GM23248 (cell line): ENCODE measurements around the gene IL24. TPM values are rescaled to one million over a fixed set of nuclear protein-coding genes. Genes with fewer than 3 reads are reported as not detected.
"Not testable (repeated sequence)": the region's sequence is repeated elsewhere in the genome, so short reads cannot be mapped to it uniquely, and the experiment has no call there.

Source experiments
- DNase-seq: peaks from one replicate; pipeline ENCODE4 v3.0.0-alpha.2; 2015
- H2AFZ ChIP-seq: fragments of 200-600 bp; sonication (generic); 2 replicates; pipeline ENCODE4 v1.6.1; 2016; ENCODE audit warnings: antibody characterized with exemption
- H3F3A ChIP-seq: fragments of 200-600 bp; sonication (generic); 2 replicates; pipeline ENCODE4 v1.6.1; 2016; ENCODE audit warnings: mild to moderate bottlenecking, antibody characterized with exemption, mixed run types; ENCODE audit not compliant: insufficient read depth
- H3K27ac ChIP-seq: fragments of 200-600 bp; sonication (generic); 2 replicates; pipeline ENCODE4 v1.5.1; 2016; ENCODE audit warnings: mild to moderate bottlenecking
- H3K27me3 ChIP-seq: fragments of 200-600 bp; sonication (generic); replicated peaks from 2 replicates; pipeline ENCODE4 v1.6.1; 2016; ENCODE audit warnings: mild to moderate bottlenecking; ENCODE audit not compliant: insufficient read depth
- H3K36me3 ChIP-seq: fragments of 200-600 bp; sonication (generic); 2 replicates; pipeline ENCODE4 v1.6.1; 2016; ENCODE audit warnings: low read depth, mild to moderate bottlenecking
- H3K4me1 ChIP-seq: fragments of 200-600 bp; sonication (generic); 2 replicates; pipeline ENCODE4 v1.6.1; 2016; ENCODE audit warnings: mild to moderate bottlenecking; ENCODE audit not compliant: insufficient read depth
- H3K4me2 ChIP-seq: fragments of 200-600 bp; sonication (generic); one replicate; pipeline ENCODE4 v1.6.1; 2016; ENCODE audit warnings: mild to moderate bottlenecking; ENCODE audit not compliant: unreplicated experiment
- H3K4me3 ChIP-seq: fragments of 200-600 bp; sonication (generic); 2 replicates; pipeline ENCODE4 v1.5.1; 2016; ENCODE audit warnings: mild to moderate bottlenecking
- H3K79me2 ChIP-seq: fragments of 200-600 bp; sonication (generic); 2 replicates; pipeline ENCODE4 v1.6.1; 2016; ENCODE audit warnings: mild to moderate bottlenecking; ENCODE audit not compliant: insufficient read depth
- H3K9ac ChIP-seq: fragments of 200-600 bp; sonication (generic); 2 replicates; pipeline ENCODE4 v1.6.1; 2016; ENCODE audit warnings: mild to moderate bottlenecking
- H3K9me2 ChIP-seq: fragments of 200-600 bp; sonication (generic); 2 replicates; pipeline ENCODE4 v1.6.1; 2016; ENCODE audit warnings: mixed run types, mild to moderate bottlenecking, moderate library complexity; ENCODE audit not compliant: insufficient read depth
- H3K9me3 ChIP-seq: fragments of 200-600 bp; sonication (generic); one replicate; pipeline ENCODE4 v1.6.1; 2017; ENCODE audit warnings: low read depth
- H4K20me1 ChIP-seq: fragments of 200-600 bp; sonication (generic); 2 replicates; pipeline ENCODE4 v1.6.0; 2016; ENCODE audit not compliant: insufficient read depth
- EZH2 ChIP-seq: fragments of 200-600 bp; sonication (generic); IDR thresholded peaks from 2 replicates; pipeline ENCODE4 v1.6.1; 2018; ENCODE audit warnings: antibody characterized with exemption, mild to moderate bottlenecking; ENCODE audit not compliant: insufficient read depth, poor library complexity, severe bottlenecking
- EZH2phosphoT487 ChIP-seq: fragments of 200-600 bp; sonication (generic); IDR thresholded peaks from 2 replicates; pipeline ENCODE4 v1.6.1; 2018; ENCODE audit warnings: antibody characterized with exemption, moderate library complexity, mild to moderate bottlenecking, low read depth; ENCODE audit not compliant: insufficient read depth
- WGBS, 2 experiments: methylation state at CpG; one replicate each; pipeline ENCODE4 v1.1.6; 2015 to 2017; ENCODE audit warnings: low lambda C conversion rate in 2 of 2, low coverage in 1 of 2; ENCODE audit errors: missing lambda C conversion rate in 2 of 2; 5-methylcytosine and 5-hydroxymethylcytosine counted together
- in situ Hi-C: fragments of 300-500 bp; cut with MboI; formaldehyde crosslinking; loops from 2 replicates; pipeline ENCODE4 v1.15.0; 2020
- polyA plus RNA-seq: library from polyadenylated mRNA; unstranded; fragments of >200 nt; fragmentation: Nextera tagmentation; extraction: Ambion mirVana; gene quantifications from 2 replicates; pipeline ENCODE4 v1.2.1, GENCODE V29; 2016
- total RNA-seq: library from RNA; depleted of rRNA; stranded (reverse); fragments of >200 nt; shearing (Covaris generic); gene quantifications from 2 replicates; pipeline ENCODE4 v1.2.3, GENCODE V29; 2014; rRNA removed

The IL24 gene, protein sequence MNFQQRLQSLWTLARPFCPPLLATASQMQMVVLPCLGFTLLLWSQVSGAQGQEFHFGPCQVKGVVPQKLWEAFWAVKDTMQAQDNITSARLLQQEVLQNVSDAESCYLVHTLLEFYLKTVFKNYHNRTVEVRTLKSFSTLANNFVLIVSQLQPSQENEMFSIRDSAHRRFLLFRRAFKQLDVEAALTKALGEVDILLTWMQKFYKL
- total RNA-seq: 2.4 TPM in 1 of 2 replicates, not detected in the other
- 0.49 and 0.52 TPM in 2 replicates for polyA plus RNA-seq

DNA sequence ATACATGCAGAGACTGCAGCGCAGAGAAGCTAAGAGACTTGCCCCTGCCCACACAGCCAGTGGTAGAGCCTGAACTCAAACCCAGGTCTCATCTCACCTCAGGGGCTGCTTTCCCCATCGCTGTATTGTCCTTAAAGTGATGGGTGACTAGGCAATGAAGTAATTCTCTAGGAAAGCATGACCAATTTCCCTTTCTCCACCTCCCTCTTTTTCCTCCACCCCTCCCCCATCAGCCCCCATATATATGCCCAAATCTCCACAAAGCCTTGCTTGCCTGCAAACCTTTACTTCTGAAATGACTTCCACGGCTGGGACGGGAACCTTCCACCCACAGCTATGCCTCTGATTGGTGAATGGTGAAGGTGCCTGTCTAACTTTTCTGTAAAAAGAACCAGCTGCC lies at the start of gene IL24:
TSS of gene IL24 (plus strand) at position 269 of the 400 bp plus-strand sequence. CDS start 390 bp downstream, outside the sequence.
- TF ChIP-seq EZH2phosphoT487 (no peak), EZH2 (no peak)
- no peaks in the 10 kb centered on the region for H4K20me1 ChIP-seq
- no peaks in the 10 kb centered on the region for H3K27me3 ChIP-seq
- in situ Hi-C loops: no loop called here
- H3K4me1 ChIP-seq: peaks cover 48% of the 10 kb centered on the region
- no peaks in the 10 kb centered on the region for H3K79me2 ChIP-seq
- H3K27ac ChIP-seq: peak within 1 kb of the TSS; percentile 83
- peaks cover 23% of the 10 kb centered on the region for H3F3A ChIP-seq
- H3K9me3 ChIP-seq: no peaks in the 10 kb centered on the region
- WGBS, 2 experiments: 77 to 80% methylated on average over 4 of the region's 4 CpGs
- H3K4me3 ChIP-seq: no peak within 1 kb of the TSS
- H3K9me2 ChIP-seq: no peaks in the 10 kb centered on the region
- DNase-seq: peak; percentile 39
- no peaks in the 10 kb centered on the region for H3K36me3 ChIP-seq
- H2AFZ ChIP-seq: peak within 1 kb of the TSS; percentile 56
- peak within 1 kb of the TSS; percentile 65 for H3K9ac ChIP-seq
- peak within 1 kb of the TSS; percentile 57 for H3K4me2 ChIP-seq

DNA sequence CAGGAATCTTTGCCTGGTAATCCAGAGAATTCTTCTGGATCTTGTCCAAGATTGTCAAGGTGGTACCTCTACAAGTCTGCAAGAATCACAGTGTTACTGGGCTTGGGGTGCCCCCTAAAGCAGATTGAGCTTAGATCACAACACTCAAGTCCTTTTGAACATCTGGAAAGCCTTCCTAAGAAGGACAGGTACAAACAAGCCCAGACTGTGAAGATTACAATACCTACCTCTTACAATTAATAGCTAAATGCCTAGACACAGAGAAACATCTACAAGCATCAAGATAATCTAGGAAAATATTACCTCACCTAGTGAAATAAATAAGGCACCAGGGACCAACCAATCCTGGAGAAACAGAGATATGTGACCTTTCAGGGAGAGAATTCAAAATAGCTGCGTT lies 49.3 kb upstream of the IL24 start:
- Histone ChIP-seq H3K9ac (no peak overlapping the region), H3K27ac (no peak overlapping the region), H3K4me3 (no peak overlapping the region), H3K9me3 (no peaks in the 10 kb centered on the region), H3K27me3 (no peaks in the 10 kb centered on the region), H3K79me2 (no peaks in the 10 kb centered on the region), H4K20me1 (no peaks in the 10 kb centered on the region), H3K4me2 (no peak overlapping the region), H3K9me2 (no peaks in the 10 kb centered on the region), H2AFZ (no peak overlapping the region), H3F3A (peaks cover 19% of the 10 kb centered on the region; the same call in 1 of the 2 replicates), H3K4me1 (peaks cover 12% of the 10 kb centered on the region; the same call in 1 of the 2 replicates), H3K36me3 (no peaks in the 10 kb centered on the region)
- in situ Hi-C loops: no loop called here
- DNase-seq: no peak
- no peak for TF ChIP-seq EZH2
- TF ChIP-seq EZH2phosphoT487: no peak
- 35 to 76% methylated on average over 1 of the region's 1 CpG for WGBS, 2 experiments

GRCh38 chr1:206850401-206850800 lies 46.8 kb upstream of the IL24 start:
- peaks cover 12% of the 10 kb centered on the region; the same call in 1 of the 2 replicates for H3K4me1 ChIP-seq
- H3K27me3 ChIP-seq: no peaks in the 10 kb centered on the region
- no peaks in the 10 kb centered on the region for H3K36me3 ChIP-seq
- no peak overlapping the region for H3K4me2 ChIP-seq
- H3K27ac ChIP-seq: no peak overlapping the region
- no peak overlapping the region for H3K4me3 ChIP-seq
- no peak overlapping the region for H3K9ac ChIP-seq
- no peaks in the 10 kb centered on the region for H3K9me2 ChIP-seq
- TF ChIP-seq EZH2phosphoT487: no peak
- no peaks in the 10 kb centered on the region for H4K20me1 ChIP-seq
- in situ Hi-C loops: no loop called here
- no peak overlapping the region for H2AFZ ChIP-seq
- peak; percentile 20 for DNase-seq
- no peaks in the 10 kb centered on the region for H3K9me3 ChIP-seq
- no peaks in the 10 kb centered on the region for H3K79me2 ChIP-seq
- 49 to 53% methylated on average over 2 of the region's 2 CpGs for WGBS, 2 experiments
- peaks cover 19% of the 10 kb centered on the region; the same call in 1 of the 2 replicates for H3F3A ChIP-seq

GRCh38 chr1:206851341-206852010 lies 45.8 kb upstream of the IL24 start:
- in situ Hi-C loops: no loop called here
- no peaks in the 10 kb centered on the region for H3K9me2 ChIP-seq
- 32 to 34% methylated on average over 5 of the region's 5 CpGs for WGBS, 2 experiments

GRCh38 chr1:206852662-206853061 lies 44.6 kb upstream of the IL24 start:
- H3F3A ChIP-seq: peaks cover 19% of the 10 kb centered on the region; the same call in 1 of the 2 replicates
- not testable (repeated sequence) for DNase-seq

More at GRCh38 chr1:206851341-206852010, 45.8 kb upstream of the IL24 start:
- H3K4me2 ChIP-seq: peak overlapping the region; percentile 1
- no peaks in the 10 kb centered on the region for H3K27me3 ChIP-seq
- no peaks in the 10 kb centered on the region for H3K36me3 ChIP-seq
- no peaks in the 10 kb centered on the region for H3K79me2 ChIP-seq
- H4K20me1 ChIP-seq: no peaks in the 10 kb centered on the region
- peak overlapping the region; percentile 58 for H3K27ac ChIP-seq
- peaks cover 12% of the 10 kb centered on the region; the same call in 1 of the 2 replicates for H3K4me1 ChIP-seq
- H3K9me3 ChIP-seq: no peaks in the 10 kb centered on the region
- TF ChIP-seq EZH2 (no peak), EZH2phosphoT487 (peak; percentile 86)
- H3K9ac ChIP-seq: no peak overlapping the region
- H2AFZ ChIP-seq: no peak overlapping the region
- H3K4me3 ChIP-seq: no peak overlapping the region
- H3F3A ChIP-seq: peaks cover 19% of the 10 kb centered on the region; the same call in 1 of the 2 replicates
- peak; percentile 84 for DNase-seq

GRCh38 chr1:206853696-206854095 lies 43.5 kb upstream of the IL24 start:
- H3K9me2 ChIP-seq, H3K9ac ChIP-seq, H4K20me1 ChIP-seq, H3K36me3 ChIP-seq, H3K4me3 ChIP-seq, H3K27me3 ChIP-seq, H3K9me3 ChIP-seq, in situ Hi-C loops, H3K4me2 ChIP-seq, H3K27ac ChIP-seq, DNase-seq, H2AFZ ChIP-seq, H3K79me2 ChIP-seq: not testable (repeated sequence)
- H3K4me1 ChIP-seq: peaks cover 12% of the 10 kb centered on the region; the same call in 1 of the 2 replicates
- peaks cover 19% of the 10 kb centered on the region; the same call in 1 of the 2 replicates for H3F3A ChIP-seq

More at GRCh38 chr1:206852662-206853061, 44.6 kb upstream of the IL24 start:
- H3K4me2 ChIP-seq, in situ Hi-C loops, H4K20me1 ChIP-seq, H3K9me3 ChIP-seq, H3K36me3 ChIP-seq, H3K9me2 ChIP-seq, H3K9ac ChIP-seq, H3K27ac ChIP-seq, H2AFZ ChIP-seq, H3K79me2 ChIP-seq, H3K4me3 ChIP-seq, H3K27me3 ChIP-seq: not testable (repeated sequence)
- 85 to 95% methylated on average over 2 of the region's 2 CpGs for WGBS, 2 experiments
- peaks cover 12% of the 10 kb centered on the region; the same call in 1 of the 2 replicates for H3K4me1 ChIP-seq
